Activated naive CD8-positive, alpha-beta T cell treated with anti-CD3 and anti-CD28 coated beads, Interleukin-2, amount 50 U/mL, for 24 hours (primary cell): Measurements from ENCODE around the gene TNFAIP8.
"Not testable (repeated sequence)": the region's sequence is repeated elsewhere in the genome, so short reads cannot be mapped to it uniquely, and the experiment has no call there.

Experiments
- ATAC-seq: fragments of 150-1000 bp; cut with Tn5 transposase; one replicate; pipeline ENCODE4 v1.10.0; 2021
- DNase-seq: peaks from one replicate; pipeline ENCODE4 v3.0.0; 2021
- H3K27ac Mint-ChIP-seq: one replicate; pipeline ENCODE4 v1.8.0; 2021; ENCODE audit warnings: mild to moderate bottlenecking, mixed read lengths
- H3K27me3 Mint-ChIP-seq: one replicate; pipeline ENCODE4 v1.8.0; 2021; ENCODE audit warnings: mixed read lengths
- H3K36me3 Mint-ChIP-seq: one replicate; pipeline ENCODE4 v1.8.0; 2021; ENCODE audit warnings: low read depth, mixed read lengths
- H3K4me1 Mint-ChIP-seq: one replicate; pipeline ENCODE4 v1.8.0; 2021; ENCODE audit warnings: mixed read lengths
- H3K4me3 Mint-ChIP-seq: one replicate; pipeline ENCODE4 v1.8.0; 2021; ENCODE audit warnings: mild to moderate bottlenecking, moderate library complexity, mixed read lengths
- H3K9me3 Mint-ChIP-seq: one replicate; pipeline ENCODE4 v1.8.0; 2021; ENCODE audit warnings: mixed read lengths

TNFAIP8 gene

DNA sequence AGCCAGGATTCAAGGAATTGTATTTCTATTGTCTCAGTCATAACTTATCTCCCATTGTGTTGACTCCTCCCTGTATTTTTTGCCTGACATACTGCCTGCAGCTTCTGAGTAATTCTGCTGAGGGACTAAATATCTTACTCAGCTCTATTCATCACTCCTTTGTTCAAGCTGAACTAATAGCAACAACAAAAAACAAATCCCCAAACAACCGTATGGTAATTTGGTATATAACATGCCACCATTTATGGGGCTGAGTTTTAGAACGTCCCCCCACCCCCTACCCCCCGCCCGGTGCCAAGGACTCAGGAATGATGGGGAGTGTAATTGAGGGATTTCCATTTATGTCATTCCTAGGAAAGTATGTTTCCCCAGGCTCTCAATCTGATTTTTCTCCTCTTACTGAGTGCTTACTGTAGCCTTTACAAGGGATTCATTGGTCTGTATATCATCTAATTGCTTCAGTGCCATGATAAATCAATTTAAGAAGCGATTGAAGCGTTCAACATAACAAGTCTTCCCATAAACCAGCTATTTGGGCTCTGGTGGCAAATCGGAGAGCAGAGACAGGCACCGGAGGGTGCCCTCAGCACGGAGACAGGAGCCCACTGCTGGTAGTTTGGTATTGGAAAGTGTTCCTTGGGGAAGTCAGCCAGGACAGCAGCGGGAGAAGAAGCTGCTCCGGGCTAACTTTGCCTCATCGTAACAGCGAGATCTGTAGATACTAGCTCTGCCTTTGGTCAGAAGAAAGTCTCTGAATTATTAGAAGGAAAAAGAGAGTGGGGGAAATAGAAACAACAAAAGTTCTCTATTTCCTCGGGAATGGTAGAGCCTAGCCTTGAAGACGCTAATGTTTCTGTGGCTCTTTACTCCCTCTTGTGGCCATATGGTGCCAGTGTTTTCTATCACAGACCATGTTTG, 55.8 kb downstream of the TNFAIP8 start:
- peak overlapping the region; percentile 88 for H3K27ac Mint-ChIP-seq
- H3K4me1 Mint-ChIP-seq = peaks cover 57% of the 10 kb centered on the region
- peak overlapping the region; percentile 88 for H3K4me3 Mint-ChIP-seq
- H3K9me3 Mint-ChIP-seq = no peaks in the 10 kb centered on the region
- peak; percentile 44 for DNase-seq
- no peaks in the 10 kb centered on the region for H3K36me3 Mint-ChIP-seq
- ATAC-seq = peak; percentile 77
- no peaks in the 10 kb centered on the region for H3K27me3 Mint-ChIP-seq

DNA sequence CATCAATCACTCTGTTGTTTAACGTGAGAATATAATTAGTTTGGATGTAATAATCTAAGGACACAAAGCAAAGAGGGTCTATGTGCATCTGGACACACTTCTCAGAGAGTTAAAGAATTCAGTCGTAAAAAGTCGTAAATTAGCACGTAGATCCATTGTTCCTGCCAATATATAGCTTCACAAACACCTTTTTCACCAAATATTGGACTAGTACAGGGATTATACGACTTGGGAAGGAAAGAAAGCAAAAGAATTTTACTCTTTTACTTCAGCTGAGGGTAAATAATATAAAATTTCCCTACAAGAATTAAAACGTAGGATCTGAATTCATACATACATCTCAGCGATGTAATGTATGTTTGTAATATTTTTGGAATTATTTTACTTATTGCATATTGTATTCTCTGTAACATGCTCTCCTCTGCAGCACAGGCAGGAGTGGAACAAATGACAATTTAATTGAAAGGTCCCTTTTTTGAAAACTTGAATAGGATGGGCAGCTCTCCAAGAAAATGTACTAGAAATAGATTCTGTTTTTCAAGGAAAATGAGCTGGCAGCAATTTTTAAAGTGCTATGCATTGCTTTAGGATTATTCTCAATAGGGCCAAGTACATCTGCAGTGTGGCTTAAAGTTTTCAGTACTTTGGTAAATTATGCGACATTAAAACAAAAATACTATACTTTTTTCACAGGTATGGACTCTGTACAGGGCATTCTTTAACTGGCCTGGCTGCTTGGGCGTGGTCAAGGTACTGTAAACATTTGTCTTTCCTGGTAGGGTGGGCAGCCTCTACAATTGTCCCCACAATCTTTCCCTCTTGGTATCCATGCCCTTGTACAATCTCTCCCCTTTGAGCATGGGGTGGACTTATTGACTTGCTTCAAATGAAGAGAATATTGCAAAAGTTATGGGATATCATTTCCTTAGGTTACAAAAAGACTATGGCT, 56.7 kb downstream of the TNFAIP8 start:
- Mint-ChIP-seq H3K4me1 (peaks cover 59% of the 10 kb centered on the region), H3K27me3 (peaks cover 2% of the 10 kb centered on the region), H3K36me3 (no peaks in the 10 kb centered on the region), H3K9me3 (no peaks in the 10 kb centered on the region), H3K27ac (peak overlapping the region; percentile 88), H3K4me3 (peak overlapping the region; percentile 88)
- no peak for ATAC-seq
- DNase-seq = no peak

DNA sequence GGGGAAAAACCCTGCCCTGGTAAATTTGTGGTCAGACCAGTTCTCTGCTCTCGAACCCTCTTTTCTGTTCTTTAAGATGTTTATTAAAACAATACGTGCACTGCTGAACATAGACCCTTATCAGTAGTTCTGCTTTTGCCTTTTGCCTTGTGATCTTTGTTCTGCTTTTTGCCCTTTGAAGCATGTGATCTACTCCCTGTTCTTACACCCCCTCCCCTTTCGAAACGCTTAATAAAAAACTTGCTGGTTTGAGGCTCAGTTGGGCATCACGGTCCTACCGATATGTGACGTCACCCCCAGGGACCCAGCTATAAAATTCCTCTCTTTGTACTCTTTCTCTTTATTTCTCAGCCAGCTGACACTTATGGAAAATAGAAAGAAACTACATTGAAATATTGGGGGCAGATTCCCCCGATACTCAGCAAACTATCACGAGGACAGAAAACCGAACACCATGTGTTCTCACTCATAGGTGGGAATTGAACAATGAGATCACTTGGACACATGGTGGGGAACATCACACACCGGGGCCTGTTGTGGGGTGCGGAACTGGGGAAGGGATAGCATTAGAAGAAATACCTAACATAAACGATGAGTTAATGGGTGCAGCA, 58.4 kb downstream of the TNFAIP8 start:
- ATAC-seq, H3K4me3 Mint-ChIP-seq, H3K9me3 Mint-ChIP-seq, H3K36me3 Mint-ChIP-seq, H3K27ac Mint-ChIP-seq, H3K27me3 Mint-ChIP-seq, DNase-seq: not testable (repeated sequence)
- H3K4me1 Mint-ChIP-seq = peaks cover 65% of the 10 kb centered on the region

DNA sequence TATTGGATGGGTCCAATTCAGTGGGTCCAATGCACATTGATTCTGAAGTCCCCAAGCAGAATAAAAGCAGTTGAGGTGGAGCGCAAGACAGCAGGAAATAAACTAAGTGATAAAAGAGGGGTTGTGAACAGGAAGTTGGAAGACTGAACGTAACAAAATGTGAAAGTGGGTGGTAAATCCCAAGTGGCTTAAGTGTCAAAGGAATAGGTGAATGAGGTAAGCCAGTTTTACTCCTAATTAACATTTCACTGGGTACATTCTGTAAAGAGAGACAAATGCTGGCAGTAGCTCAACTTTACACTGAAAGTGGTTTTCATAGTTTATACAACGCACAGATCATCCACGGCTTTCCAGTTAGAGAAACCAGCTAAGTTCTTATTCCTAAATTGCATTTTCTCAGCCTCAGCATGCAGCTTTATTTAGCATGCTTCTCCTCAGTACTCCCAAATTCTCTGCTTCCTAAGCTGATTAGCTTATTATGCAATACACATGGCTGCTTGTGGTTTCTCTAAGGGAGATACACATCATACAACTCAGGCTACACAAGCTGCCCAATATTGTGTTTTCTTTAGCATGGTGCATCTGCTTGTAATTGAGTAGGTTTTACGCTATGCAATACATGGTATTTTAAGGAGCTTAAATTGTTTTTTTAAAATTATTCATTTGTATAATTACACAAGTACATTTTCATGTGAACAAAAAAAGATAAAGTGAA, 62.2 kb downstream of the TNFAIP8 start:
- no peak for ATAC-seq
- Mint-ChIP-seq H3K36me3 (no peaks in the 10 kb centered on the region), H3K4me1 (peaks cover 39% of the 10 kb centered on the region), H3K27ac (peak overlapping the region; percentile 11), H3K4me3 (no peak overlapping the region), H3K27me3 (peaks cover 2% of the 10 kb centered on the region), H3K9me3 (no peaks in the 10 kb centered on the region)
- no peak for DNase-seq

DNA sequence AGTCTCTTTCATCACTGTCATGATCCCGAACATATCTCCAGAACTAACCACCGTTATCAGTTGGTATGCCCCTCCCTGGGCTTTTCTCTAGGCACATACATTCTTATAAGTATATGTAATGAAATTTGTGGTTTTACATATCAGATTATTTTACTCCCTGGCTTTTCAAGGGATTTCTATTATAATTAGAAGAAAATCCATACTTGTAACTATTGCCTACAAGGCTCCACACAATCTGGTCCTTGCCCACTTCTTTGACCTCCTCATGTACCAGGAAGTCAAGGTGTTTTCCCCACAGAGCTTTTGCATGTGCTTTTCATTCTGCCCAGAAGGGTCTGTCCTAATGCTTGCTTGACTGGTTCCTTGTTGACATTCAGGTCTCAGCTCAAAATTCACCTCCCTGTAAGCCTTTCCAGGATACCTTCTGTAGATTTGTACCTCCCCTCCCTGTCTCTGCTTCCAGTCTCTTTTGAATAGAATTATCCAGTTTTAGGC, 62.8 kb downstream of the TNFAIP8 start:
- Mint-ChIP-seq H3K4me3 (no peak overlapping the region), H3K27ac (no peak overlapping the region), H3K27me3 (peaks cover 2% of the 10 kb centered on the region), H3K36me3 (no peaks in the 10 kb centered on the region), H3K4me1 (peaks cover 38% of the 10 kb centered on the region), H3K9me3 (no peaks in the 10 kb centered on the region)
- DNase-seq (no peak), ATAC-seq (no peak)

DNA sequence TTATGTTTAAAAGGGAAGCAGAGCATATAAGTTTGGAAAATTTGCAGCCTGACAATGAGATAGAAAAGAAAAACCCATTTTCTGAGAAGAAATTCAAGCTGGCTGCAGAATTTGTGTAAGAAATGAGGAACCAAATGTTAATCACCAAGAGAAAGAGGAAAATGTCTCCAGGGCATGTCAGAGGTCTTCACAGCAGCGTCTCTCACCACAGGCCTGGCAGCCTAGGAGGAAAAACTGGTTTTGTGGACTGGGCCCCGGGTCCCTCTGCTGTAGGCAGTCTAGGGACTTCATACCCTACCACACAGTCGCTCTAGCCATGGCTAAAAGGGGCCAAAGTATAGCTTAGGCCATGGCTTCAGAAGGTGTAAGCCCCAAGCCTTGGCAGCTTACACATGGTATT, 64.3 kb downstream of the TNFAIP8 start:
- DNase-seq (no peak), ATAC-seq (no peak)
- Mint-ChIP-seq H3K4me3 (no peak overlapping the region), H3K4me1 (peaks cover 30% of the 10 kb centered on the region), H3K36me3 (no peaks in the 10 kb centered on the region), H3K9me3 (no peaks in the 10 kb centered on the region), H3K27ac (no peak overlapping the region), H3K27me3 (peaks cover 2% of the 10 kb centered on the region)

DNA sequence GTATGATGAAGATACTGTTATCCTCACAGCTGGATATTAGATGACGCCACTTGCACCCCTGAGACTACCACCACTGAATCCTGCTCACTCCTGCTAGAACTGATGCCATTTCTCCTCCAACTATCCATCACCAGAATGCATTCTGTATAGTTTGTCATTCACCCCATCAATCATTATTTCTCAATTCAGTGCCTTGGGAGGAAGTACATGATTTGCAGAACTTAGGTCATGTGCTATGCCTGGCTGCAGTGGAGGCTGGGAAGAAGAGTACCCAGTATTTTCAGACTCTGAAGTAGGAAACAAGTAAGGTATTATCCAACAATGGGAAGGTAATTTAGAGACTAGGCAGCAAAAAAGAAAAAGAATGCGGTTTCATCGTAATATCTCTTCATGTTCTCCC, 70.2 kb downstream of the TNFAIP8 start:
- no peaks in the 10 kb centered on the region for H3K36me3 Mint-ChIP-seq

DNA sequence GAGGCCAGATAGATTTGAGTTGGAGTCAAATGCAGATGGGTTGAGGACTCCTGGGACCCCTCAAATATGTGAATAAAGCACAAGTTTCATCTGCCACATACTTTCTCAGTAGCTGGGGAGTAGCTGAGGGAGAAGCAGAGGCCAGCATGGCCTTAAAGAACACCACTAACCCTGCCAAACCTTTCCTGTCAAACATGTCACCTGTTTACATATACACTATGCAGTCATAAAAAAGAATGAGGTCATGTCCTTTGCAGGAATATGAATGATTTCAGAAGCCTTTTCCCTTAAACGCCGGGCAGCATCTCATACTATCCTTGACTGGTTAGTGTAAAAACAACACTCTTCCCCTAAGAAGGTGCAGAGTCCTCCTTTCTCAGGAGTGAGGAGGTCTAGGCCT, 71.2 kb downstream of the TNFAIP8 start:
- H3K36me3 Mint-ChIP-seq = no peaks in the 10 kb centered on the region
- no peak overlapping the region for H3K27ac Mint-ChIP-seq
- no peaks in the 10 kb centered on the region for H3K9me3 Mint-ChIP-seq
- H3K4me1 Mint-ChIP-seq = peaks cover 4% of the 10 kb centered on the region
- H3K27me3 Mint-ChIP-seq = no peaks in the 10 kb centered on the region
- no peak for DNase-seq
- no peak overlapping the region for H3K4me3 Mint-ChIP-seq
- ATAC-seq = no peak

More for the DNA sequence above, 70.2 kb downstream of the TNFAIP8 start:
- no peak for ATAC-seq
- no peak overlapping the region for H3K27ac Mint-ChIP-seq
- H3K9me3 Mint-ChIP-seq = no peaks in the 10 kb centered on the region
- no peak overlapping the region for H3K4me3 Mint-ChIP-seq
- peaks cover 4% of the 10 kb centered on the region for H3K4me1 Mint-ChIP-seq
- H3K27me3 Mint-ChIP-seq = no peaks in the 10 kb centered on the region
- no peak for DNase-seq

DNA sequence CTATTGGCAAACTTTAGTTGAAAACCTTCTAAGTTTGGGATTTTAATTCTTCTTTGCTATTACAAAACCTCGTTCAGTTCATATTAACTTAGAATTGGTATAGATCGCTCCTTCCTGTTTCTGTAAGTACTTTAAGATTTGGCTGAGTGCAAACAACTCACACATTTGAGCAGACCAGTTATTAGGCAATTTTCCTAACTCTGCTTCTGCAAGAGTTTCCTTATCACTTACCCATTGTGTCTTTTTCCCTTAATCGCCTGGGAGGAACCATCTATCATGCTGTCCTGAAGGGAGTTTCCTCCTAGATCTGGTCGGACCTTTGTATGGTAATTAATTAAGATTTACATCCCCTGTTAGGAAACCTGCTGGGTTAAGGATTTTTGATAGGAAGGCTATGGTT, 71.8 kb downstream of the TNFAIP8 start:
- H3K27me3 Mint-ChIP-seq, ATAC-seq, H3K4me3 Mint-ChIP-seq, DNase-seq, H3K36me3 Mint-ChIP-seq, H3K9me3 Mint-ChIP-seq, H3K27ac Mint-ChIP-seq, H3K4me1 Mint-ChIP-seq: not testable (repeated sequence)

DNA sequence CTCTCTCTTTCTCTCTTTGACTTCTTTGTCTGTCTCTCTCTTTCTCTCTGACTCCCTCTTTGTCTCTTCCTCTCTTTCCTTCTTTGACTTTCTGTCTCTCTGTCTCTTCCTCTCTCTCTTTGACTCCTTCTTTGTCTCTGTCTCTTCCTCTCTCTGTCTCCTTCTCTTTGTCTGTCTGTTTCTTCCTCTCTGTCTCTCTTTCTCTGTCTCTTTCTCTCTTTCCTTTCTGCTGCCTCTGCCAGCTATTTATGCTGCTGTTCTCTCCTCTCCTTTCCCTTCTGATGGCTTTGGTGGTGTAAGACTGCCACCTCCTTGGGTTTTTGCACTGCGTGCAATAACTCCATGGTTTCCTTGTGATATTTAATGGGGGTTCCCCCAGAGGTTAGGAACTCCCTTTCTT, 72.3 kb downstream of the TNFAIP8 start:
- not testable (repeated sequence) for H3K27ac Mint-ChIP-seq, H3K4me1 Mint-ChIP-seq, H3K9me3 Mint-ChIP-seq, DNase-seq, H3K36me3 Mint-ChIP-seq, H3K4me3 Mint-ChIP-seq, ATAC-seq, H3K27me3 Mint-ChIP-seq

DNA sequence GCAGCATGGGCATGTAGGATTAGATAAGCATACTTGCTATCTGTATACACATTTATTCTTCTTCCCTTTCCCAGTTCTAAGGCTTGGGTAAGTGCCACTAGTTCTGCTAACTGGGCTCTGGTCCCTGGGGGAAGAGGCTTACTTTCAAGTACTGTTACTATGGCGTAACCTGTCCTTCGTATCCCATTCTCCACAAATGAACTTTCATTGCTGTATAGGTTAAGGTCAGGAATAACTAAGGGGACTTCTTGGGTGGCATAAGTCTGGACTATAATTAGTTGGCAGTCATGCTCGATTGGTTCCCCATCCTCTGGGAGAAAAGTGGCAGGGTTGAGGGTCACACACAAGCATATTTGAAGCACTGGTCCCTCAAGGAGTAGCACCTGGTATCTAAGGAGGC, 72.8 kb downstream of the TNFAIP8 start:
- not testable (repeated sequence) for H3K36me3 Mint-ChIP-seq, DNase-seq, H3K4me3 Mint-ChIP-seq, ATAC-seq, H3K27me3 Mint-ChIP-seq, H3K4me1 Mint-ChIP-seq, H3K9me3 Mint-ChIP-seq, H3K27ac Mint-ChIP-seq

DNA sequence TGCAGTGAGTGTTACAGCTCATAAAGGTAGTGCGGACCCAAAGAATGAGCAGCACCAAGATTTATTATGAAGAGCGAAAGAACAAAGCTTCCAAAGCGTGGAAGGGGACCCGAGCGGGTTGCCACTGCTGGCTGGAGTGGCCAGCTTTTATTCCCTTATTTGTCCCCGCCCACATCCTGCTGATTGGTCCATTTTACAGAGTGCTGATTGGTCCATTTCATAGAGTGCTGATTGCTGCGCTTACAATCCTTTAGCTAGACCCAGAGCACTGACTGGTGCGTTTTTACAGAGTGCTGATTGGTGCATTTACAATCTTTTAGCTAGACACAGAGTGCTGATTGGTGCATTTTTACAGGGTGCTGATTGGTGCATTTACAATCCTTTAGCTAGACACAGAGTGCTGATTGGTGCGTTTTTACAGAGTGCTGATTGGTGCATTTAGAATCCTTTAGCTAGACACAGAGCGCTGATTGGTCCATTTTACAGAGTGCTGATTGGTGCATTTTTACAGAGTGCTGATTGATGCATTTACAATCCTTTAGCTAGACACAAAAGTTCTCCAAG, 76.9 kb downstream of the TNFAIP8 start:
- DNase-seq, H3K9me3 Mint-ChIP-seq, H3K4me3 Mint-ChIP-seq, ATAC-seq, H3K27ac Mint-ChIP-seq, H3K36me3 Mint-ChIP-seq: not testable (repeated sequence)
- peaks cover 10% of the 10 kb centered on the region for H3K27me3 Mint-ChIP-seq
- peaks cover 16% of the 10 kb centered on the region for H3K4me1 Mint-ChIP-seq

DNA sequence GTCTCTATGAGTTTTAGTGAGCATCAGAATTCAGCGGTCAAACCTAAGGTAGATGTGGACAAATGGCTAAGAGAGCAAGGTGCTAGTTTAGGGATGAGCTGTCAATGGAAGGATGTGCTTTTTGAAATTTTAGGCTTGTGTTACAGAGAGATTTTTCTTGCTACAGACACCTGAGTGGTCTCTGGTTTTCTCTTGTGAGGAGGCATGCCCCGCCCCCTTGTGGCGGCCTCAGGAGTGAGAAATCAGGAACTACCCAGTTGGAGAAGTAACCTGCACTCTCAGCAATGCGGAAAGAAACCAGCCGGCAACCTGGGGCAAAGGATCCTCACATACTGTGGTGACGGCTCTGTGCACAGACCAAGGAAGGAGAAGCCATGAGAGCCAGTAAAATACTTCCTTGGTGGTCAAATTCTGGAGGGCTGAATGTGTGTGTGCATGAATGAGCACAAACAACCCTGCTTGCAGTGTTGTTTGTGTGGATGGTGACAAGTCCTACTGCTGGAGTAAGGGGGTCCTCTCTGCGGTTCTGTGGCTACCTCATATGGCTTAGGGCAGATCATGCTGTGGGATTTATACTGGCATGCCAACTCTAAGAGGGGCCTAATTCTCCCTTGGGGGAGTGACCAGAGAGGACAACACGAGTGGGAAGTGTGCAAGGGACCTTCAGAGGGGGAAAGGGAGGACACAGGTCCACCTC, 79.8 kb downstream of the TNFAIP8 start:
- H3K9me3 Mint-ChIP-seq = no peaks in the 10 kb centered on the region
- H3K27ac Mint-ChIP-seq = no peak overlapping the region

More for the DNA sequence above, 79.8 kb downstream of the TNFAIP8 start:
- ATAC-seq (peak; percentile 71), DNase-seq (peak; percentile 76)
- Mint-ChIP-seq H3K36me3 (no peaks in the 10 kb centered on the region), H3K4me1 (peaks cover 22% of the 10 kb centered on the region), H3K4me3 (no peak overlapping the region), H3K27me3 (peaks cover 16% of the 10 kb centered on the region)
